Measurements from ENCODE around the gene TBC1D22A.

GRCh38 chr22:47034076-47034808 lies 271.8 kb downstream of the TBC1D22A start:
- TF ChIP-seq EZH2 (IDR thresholded peaks at IDR 0.05; ENCODE audit: borderline replicate concordance, low read depth, low read length, severe bottlenecking) (no peak), CTCF (IDR thresholded peaks at IDR 0.05; ENCODE audit: extremely low read depth in 1 of 2, insufficient read depth in 1 of 2, low read depth in 1 of 2, low read length in 2 of 2) (no peak), POLR2A (IDR thresholded peaks at IDR 0.05; ENCODE audit: low read depth, low read length) (no peak)
